HFFc6 (cell line): ENCODE measurements around the gene CENPF. TPM values are rescaled to one million over a fixed set of nuclear protein-coding genes. Genes with fewer than 3 reads are reported as not detected.
"Not testable (repeated sequence)": the region's sequence is repeated elsewhere in the genome, so short reads cannot be mapped to it uniquely, and the experiment has no call there.

Experiments used
- DNase-seq: peaks from one replicate; pipeline ENCODE4 v3.0.0-alpha.2; 2018
- H3K27ac Mint-ChIP-seq: 2 replicates; pipeline ENCODE4 v1.8.0; 2020; ENCODE audit warnings: mild to moderate bottlenecking, mixed read lengths
- H3K27me3 Mint-ChIP-seq: 2 replicates; pipeline ENCODE4 v1.8.0; 2021; ENCODE audit warnings: mild to moderate bottlenecking, moderate library complexity, mixed read lengths; ENCODE audit not compliant: insufficient read depth
- H3K36me3 Mint-ChIP-seq: 2 replicates; pipeline ENCODE4 v1.8.0; 2021; ENCODE audit warnings: low read depth, mixed read lengths
- H3K4me1 Mint-ChIP-seq: 2 replicates; pipeline ENCODE4 v1.8.0; 2020; ENCODE audit warnings: low read depth, mixed read lengths
- H3K4me3 Mint-ChIP-seq: 2 replicates; pipeline ENCODE4 v1.8.0; 2020; ENCODE audit warnings: mild to moderate bottlenecking, moderate library complexity, mixed read lengths
- H3K9me3 Mint-ChIP-seq: 2 replicates; pipeline ENCODE4 v1.8.0; 2020; ENCODE audit warnings: mild to moderate bottlenecking, mixed read lengths
- total RNA-seq, 6 experiments: library from RNA; stranded (reverse); fragmentation: NEBNext Ultra II Directional; extraction: Animal tissue kit (Norgen Biotek cat#: 25700); gene quantifications; 2 replicates in 1 of 6; 3 replicates in 5 of 6; pipeline ENCODE4 v1.2.3, GENCODE V29; 2021
- TF ChIP-seq, protein P1 (sequence below): fragments of 200-600 bp; sonication (generic); IDR thresholded peaks from 2 replicates; pipeline ENCODE4 v1.5.0; 2021; ENCODE audit warnings: antibody characterized with exemption, mild to moderate bottlenecking

Gene CENPF
- total RNA-seq, 6 experiments from 2014 or later: 36.8 to 79.2 (median 76.6) TPM

DNA sequence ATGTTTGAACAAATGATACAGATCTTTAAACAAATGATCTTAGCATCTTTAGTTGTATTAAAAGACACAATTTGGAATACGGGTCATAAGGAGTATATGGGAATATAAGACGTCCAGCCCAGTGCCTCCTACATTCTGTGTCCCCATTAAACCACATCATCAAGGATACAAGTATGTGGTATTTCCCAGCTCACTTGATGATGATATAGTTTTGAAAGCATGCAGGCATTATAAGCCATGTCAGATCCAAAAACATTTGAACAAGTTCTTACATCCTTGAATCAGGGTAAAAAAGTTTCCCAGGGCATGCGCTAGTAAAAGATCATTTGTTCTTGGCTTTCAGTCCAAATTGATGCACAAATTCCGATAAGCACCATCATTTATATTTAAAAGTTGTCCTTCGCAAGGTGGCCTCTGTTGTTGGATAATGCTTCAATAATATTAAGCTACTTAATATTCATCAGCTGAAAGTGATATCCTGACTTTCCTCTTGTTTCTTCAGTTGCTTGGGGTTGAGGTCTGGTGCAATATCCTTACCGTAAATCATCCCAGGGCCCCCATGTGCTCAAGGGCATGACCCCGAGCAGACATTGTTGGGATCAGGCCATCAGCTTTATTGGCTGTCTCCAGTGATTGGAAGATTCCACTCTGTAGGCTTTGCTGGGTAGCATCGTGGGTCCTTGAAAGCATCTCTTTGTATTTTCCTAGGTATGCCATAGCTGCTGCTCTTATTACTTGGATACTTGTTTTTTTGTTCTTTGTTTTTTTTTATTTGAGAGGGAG, 61.8 kb downstream of the CENPF start:
- Mint-ChIP-seq H3K27me3 (no peaks in the 10 kb centered on the region; the same call in 1 of the 2 replicates), H3K4me3 (no peak overlapping the region), H3K9me3 (no peaks in the 10 kb centered on the region), H3K27ac (no peak overlapping the region), H3K36me3 (peaks cover 38% of the 10 kb centered on the region), H3K4me1 (peaks cover 32% of the 10 kb centered on the region)
- TF ChIP-seq, protein P1, sequence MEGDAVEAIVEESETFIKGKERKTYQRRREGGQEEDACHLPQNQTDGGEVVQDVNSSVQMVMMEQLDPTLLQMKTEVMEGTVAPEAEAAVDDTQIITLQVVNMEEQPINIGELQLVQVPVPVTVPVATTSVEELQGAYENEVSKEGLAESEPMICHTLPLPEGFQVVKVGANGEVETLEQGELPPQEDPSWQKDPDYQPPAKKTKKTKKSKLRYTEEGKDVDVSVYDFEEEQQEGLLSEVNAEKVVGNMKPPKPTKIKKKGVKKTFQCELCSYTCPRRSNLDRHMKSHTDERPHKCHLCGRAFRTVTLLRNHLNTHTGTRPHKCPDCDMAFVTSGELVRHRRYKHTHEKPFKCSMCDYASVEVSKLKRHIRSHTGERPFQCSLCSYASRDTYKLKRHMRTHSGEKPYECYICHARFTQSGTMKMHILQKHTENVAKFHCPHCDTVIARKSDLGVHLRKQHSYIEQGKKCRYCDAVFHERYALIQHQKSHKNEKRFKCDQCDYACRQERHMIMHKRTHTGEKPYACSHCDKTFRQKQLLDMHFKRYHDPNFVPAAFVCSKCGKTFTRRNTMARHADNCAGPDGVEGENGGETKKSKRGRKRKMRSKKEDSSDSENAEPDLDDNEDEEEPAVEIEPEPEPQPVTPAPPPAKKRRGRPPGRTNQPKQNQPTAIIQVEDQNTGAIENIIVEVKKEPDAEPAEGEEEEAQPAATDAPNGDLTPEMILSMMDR: no peak
- DNase-seq: no peak

GRCh38 chr1:214665606-214666110, 62.7 kb downstream of the CENPF start:
- Mint-ChIP-seq H3K27me3 (no peaks in the 10 kb centered on the region; the same call in 1 of the 2 replicates), H3K36me3 (peaks cover 39% of the 10 kb centered on the region), H3K4me3 (no peak overlapping the region), H3K9me3 (no peaks in the 10 kb centered on the region), H3K4me1 (peaks cover 29% of the 10 kb centered on the region), H3K27ac (no peak overlapping the region)
- TF ChIP-seq, protein P1: no peak
- DNase-seq: no peak

DNA sequence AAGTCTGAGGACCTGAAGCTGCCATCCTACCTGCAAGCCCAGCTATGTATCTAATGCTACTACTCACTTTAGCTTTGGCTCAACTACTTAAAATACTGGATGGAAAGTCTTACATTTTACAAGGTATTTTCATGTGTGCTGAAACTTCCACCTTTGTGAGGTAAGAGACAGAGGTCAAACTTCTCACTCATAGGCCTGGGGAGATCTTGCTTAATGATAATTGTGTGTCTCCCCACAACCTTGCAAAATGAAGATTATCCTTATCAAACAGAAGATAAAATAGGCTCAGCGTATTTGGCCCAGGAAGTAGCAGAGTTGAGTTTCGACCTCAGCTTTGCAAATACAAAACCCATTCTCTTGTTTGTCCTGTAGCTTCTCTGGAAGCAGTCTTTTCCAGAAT, 63.7 kb downstream of the CENPF start:
- Mint-ChIP-seq H3K4me1 (peaks cover 19% of the 10 kb centered on the region), H3K27ac (no peak overlapping the region), H3K36me3 (peaks cover 50% of the 10 kb centered on the region), H3K27me3 (no peaks in the 10 kb centered on the region; the same call in 1 of the 2 replicates), H3K9me3 (no peaks in the 10 kb centered on the region), H3K4me3 (no peak overlapping the region)
- TF ChIP-seq, protein P1: no peak
- DNase-seq: no peak

- no peak for DNase-seq
- H3K27ac Mint-ChIP-seq: no peak overlapping the region
- peaks cover 63% of the 10 kb centered on the region for H3K36me3 Mint-ChIP-seq
- H3K4me1 Mint-ChIP-seq: peaks cover 2% of the 10 kb centered on the region
- peaks cover 5% of the 10 kb centered on the region for H3K27me3 Mint-ChIP-seq
- peaks cover 19% of the 10 kb centered on the region; the same call in 1 of the 2 replicates for H3K9me3 Mint-ChIP-seq
- H3K4me3 Mint-ChIP-seq: no peak overlapping the region
- TF ChIP-seq, protein P1: no peak
Measured at GRCh38 chr1:214670098-214670497, 67.1 kb downstream of the CENPF start.

GRCh38 chr1:214673029-214673428, 70.0 kb downstream of the CENPF start:
- H3K27ac Mint-ChIP-seq, H3K4me3 Mint-ChIP-seq, H3K4me1 Mint-ChIP-seq, DNase-seq, H3K27me3 Mint-ChIP-seq: not testable (repeated sequence)
- H3K9me3 Mint-ChIP-seq: peaks cover 22% of the 10 kb centered on the region; the same call in 1 of the 2 replicates
- H3K36me3 Mint-ChIP-seq: peaks cover 40% of the 10 kb centered on the region

- H3K9me3 Mint-ChIP-seq: peaks cover 22% of the 10 kb centered on the region; the same call in 1 of the 2 replicates
- peaks cover 5% of the 10 kb centered on the region for H3K27me3 Mint-ChIP-seq
- H3K27ac Mint-ChIP-seq: no peak overlapping the region
- peaks cover 40% of the 10 kb centered on the region for H3K36me3 Mint-ChIP-seq
- no peak for DNase-seq
- TF ChIP-seq, protein P1: no peak
- H3K4me3 Mint-ChIP-seq: peak overlapping the region; percentile 22; the same call in 1 of the 2 replicates
- H3K4me1 Mint-ChIP-seq: peaks cover 8% of the 10 kb centered on the region
Measured at GRCh38 chr1:214673576-214673975, 70.6 kb downstream of the CENPF start.

DNA sequence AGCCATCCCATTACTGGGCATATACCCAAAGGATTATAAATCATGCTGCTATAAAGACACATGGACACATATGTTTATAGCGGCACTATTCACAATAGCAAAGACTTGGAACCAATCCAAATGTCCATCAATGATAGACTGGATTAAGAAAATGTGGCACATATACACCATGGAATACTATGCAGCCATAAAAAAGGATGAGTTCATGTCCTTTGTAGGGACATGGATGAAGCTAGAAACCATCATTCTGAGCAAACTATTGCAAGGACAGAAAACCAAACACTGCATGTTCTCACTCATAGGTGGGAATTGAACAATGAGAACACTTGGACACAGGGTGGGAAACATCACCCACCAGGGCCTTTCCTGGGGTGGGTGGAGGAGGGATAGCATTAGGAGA, 72.5 kb downstream of the CENPF start:
- DNase-seq, H3K27ac Mint-ChIP-seq, H3K27me3 Mint-ChIP-seq, H3K4me3 Mint-ChIP-seq: not testable (repeated sequence)
- Mint-ChIP-seq H3K36me3 (peaks cover 32% of the 10 kb centered on the region), H3K9me3 (peaks cover 22% of the 10 kb centered on the region; the same call in 1 of the 2 replicates), H3K4me1 (peaks cover 14% of the 10 kb centered on the region)
